Breast epithelium (tissue), 4 donors: ENCODE data around the gene EN1. TPM values are rescaled to one million over a fixed set of nuclear protein-coding genes. Genes with fewer than 3 reads are reported as not detected.

Source experiments
- DNase-seq, 2 donors: peaks; one replicate each; pipeline ENCODE4 v3.0.0-alpha.2; 2019; ENCODE audit warnings: low spot score in 2 of 2
- H3K27ac ChIP-seq, 2 donors: fragments of 200-600 bp; sonication (generic) in 1 of 2; one replicate each; pipeline ENCODE4 v1.5.1; 2016 to 2019; ENCODE audit warnings: mild to moderate bottlenecking in 1 of 2
- H3K27me3 ChIP-seq, 2 donors: fragments of 200-600 bp; sonication (generic) in 1 of 2; one replicate each; pipeline versions ENCODE4 v1.5.1 to v1.6.0; 2017 to 2019; ENCODE audit warnings: control low read depth in 1 of 2, mild to moderate bottlenecking in 1 of 2
- H3K36me3 ChIP-seq: fragments of 200-600 bp; one replicate; pipeline ENCODE4 v1.5.1; 2019
- H3K4me1 ChIP-seq, 2 donors: fragments of 200-600 bp; sonication (generic); one replicate each; pipeline ENCODE4 v1.5.1; 2016 to 2019; ENCODE audit warnings: control low read depth in 1 of 2
- H3K4me3 ChIP-seq, 3 donors: fragments of 200-600 bp; sonication (generic); 1 replicate in 2 of 3; 2 replicates in 1 of 3; pipeline ENCODE4 v1.5.1; 2016 to 2019; ENCODE audit warnings: mild to moderate bottlenecking in 3 of 3, moderate library complexity in 2 of 3
- H3K9me3 ChIP-seq, 2 donors: fragments of 200-600 bp; sonication (generic) in 1 of 2; one replicate each; pipeline ENCODE4 v1.5.1; 2016 to 2019; ENCODE audit warnings: control low read depth in 1 of 2
- POLR2A ChIP-seq: fragments of 450-650 bp; IDR thresholded peaks from one replicate; pipeline ENCODE4 v1.6.1; 2016; ENCODE audit warnings: antibody characterized with exemption, mild to moderate bottlenecking, moderate library complexity
- POLR2AphosphoS5 ChIP-seq, 3 donors: sonication (generic); formaldehyde crosslinking; IDR thresholded peaks; one replicate each; pipeline ENCODE4 v1.6.1; 2017; ENCODE audit warnings: antibody characterized with exemption in 3 of 3
- intact Hi-C: fragments of 100-400 bp; cut with DNase I; formaldehyde crosslinking; loops from one replicate; pipeline ENCODE4 v1.15.1; 2023; ENCODE audit warnings: low total_unique reads
- total RNA-seq, 3 donors: library from RNA; depleted of rRNA; stranded (reverse); fragments of >200 nt; gene quantifications; one replicate each; pipeline ENCODE4 v1.1.0, GENCODE V29; 2016
- TF ChIP-seq, protein P1 (sequence below), 3 donors: fragments of 450-650 bp; IDR thresholded peaks; one replicate each; pipeline ENCODE4 v1.5.1; 2016 to 2017; ENCODE audit warnings: antibody characterized with exemption in 3 of 3, mild to moderate bottlenecking in 3 of 3, moderate library complexity in 3 of 3

EN1 gene
- total RNA-seq, 3 donors from 2014 or later: 0.29 to 6.4 (median 1.6) TPM

DNA sequence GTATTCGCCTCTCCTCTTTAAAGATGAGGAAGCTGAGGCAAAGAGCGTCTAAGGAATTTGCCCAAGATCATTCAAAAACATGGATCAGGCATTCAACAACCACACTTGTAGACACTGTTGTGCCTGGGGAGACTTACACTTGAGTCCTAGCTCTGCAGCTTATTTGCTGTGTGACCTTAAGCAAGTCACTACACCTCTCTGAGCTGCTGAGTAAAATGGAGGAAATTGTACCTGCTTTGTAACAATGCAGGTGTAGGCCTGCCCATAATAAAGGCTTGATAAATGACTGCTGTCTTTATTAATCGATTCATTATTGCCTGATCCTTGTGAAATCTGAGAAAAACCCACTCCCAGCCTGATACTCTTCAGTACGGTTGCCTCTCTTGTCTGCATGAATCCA, 30.8 kb downstream of the EN1 start:
- H3K36me3 ChIP-seq: no peaks in the 10 kb centered on the region
- H3K4me3 ChIP-seq: no peak overlapping the region
- H3K9me3 ChIP-seq: no peaks in the 10 kb centered on the region
- H3K4me1 ChIP-seq: no peaks in the 10 kb centered on the region
- no peak overlapping the region for H3K27ac ChIP-seq
- peaks cover 0 to 12% of the 10 kb centered on the region in 2 donors for H3K27me3 ChIP-seq
- TF ChIP-seq, protein P1, sequence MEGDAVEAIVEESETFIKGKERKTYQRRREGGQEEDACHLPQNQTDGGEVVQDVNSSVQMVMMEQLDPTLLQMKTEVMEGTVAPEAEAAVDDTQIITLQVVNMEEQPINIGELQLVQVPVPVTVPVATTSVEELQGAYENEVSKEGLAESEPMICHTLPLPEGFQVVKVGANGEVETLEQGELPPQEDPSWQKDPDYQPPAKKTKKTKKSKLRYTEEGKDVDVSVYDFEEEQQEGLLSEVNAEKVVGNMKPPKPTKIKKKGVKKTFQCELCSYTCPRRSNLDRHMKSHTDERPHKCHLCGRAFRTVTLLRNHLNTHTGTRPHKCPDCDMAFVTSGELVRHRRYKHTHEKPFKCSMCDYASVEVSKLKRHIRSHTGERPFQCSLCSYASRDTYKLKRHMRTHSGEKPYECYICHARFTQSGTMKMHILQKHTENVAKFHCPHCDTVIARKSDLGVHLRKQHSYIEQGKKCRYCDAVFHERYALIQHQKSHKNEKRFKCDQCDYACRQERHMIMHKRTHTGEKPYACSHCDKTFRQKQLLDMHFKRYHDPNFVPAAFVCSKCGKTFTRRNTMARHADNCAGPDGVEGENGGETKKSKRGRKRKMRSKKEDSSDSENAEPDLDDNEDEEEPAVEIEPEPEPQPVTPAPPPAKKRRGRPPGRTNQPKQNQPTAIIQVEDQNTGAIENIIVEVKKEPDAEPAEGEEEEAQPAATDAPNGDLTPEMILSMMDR (IDR thresholded peaks at IDR 0.05): no peak
- no peak for TF ChIP-seq POLR2AphosphoS5 (IDR thresholded peaks at IDR 0.05)
- TF ChIP-seq POLR2A: no peak
- intact Hi-C loops: no loop called here
- DNase-seq: no peak

DNA sequence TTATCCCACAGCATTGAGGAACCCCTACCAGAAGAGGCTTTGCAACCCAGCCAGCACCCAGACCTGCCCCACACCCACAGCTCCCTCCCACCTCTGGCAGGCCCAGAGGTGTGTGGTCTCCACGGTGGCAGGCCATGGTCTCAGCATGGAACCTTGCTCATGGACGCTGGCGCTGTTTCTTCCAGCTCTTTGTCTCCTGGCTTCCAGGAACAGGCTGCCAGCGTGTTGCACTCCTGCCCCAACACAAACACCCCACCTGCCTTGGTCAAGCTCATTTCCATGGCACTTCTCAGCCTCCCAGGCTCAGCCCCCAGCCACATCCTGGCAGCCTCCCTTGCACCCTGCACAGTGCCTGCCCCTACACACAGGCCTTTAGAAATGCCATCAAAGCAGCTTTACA, 31.7 kb downstream of the EN1 start:
- H3K4me3 ChIP-seq: no peak overlapping the region
- no peaks in the 10 kb centered on the region for H3K36me3 ChIP-seq
- intact Hi-C loops: no loop called here
- no peak for DNase-seq
- H3K27me3 ChIP-seq: peaks cover 0 to 12% of the 10 kb centered on the region in 2 donors
- H3K9me3 ChIP-seq: no peaks in the 10 kb centered on the region
- H3K27ac ChIP-seq: no peak overlapping the region
- TF ChIP-seq, protein P1 (IDR thresholded peaks at IDR 0.05): no peak
- TF ChIP-seq POLR2A (no peak), POLR2AphosphoS5 (IDR thresholded peaks at IDR 0.05) (no peak)
- no peaks in the 10 kb centered on the region for H3K4me1 ChIP-seq

GRCh38 chr2:118815314-118815713, 32.1 kb downstream of the EN1 start:
- no peaks in the 10 kb centered on the region for H3K36me3 ChIP-seq
- no peaks in the 10 kb centered on the region for H3K4me1 ChIP-seq
- no peak for DNase-seq
- intact Hi-C loops: no loop called here
- H3K27me3 ChIP-seq: peaks cover 0 to 12% of the 10 kb centered on the region in 2 donors
- TF ChIP-seq, protein P1 (IDR thresholded peaks at IDR 0.05): no peak
- no peak for TF ChIP-seq POLR2AphosphoS5 (IDR thresholded peaks at IDR 0.05)
- no peak for TF ChIP-seq POLR2A
- no peak overlapping the region for H3K4me3 ChIP-seq
- no peaks in the 10 kb centered on the region for H3K9me3 ChIP-seq
- no peak overlapping the region for H3K27ac ChIP-seq

GRCh38 chr2:118814368-118814767, 33.1 kb downstream of the EN1 start:
- intact Hi-C loops: no loop called here
- Histone ChIP-seq H3K27me3 (peaks cover 0 to 12% of the 10 kb centered on the region in 2 donors), H3K9me3 (no peaks in the 10 kb centered on the region), H3K27ac (no peak overlapping the region), H3K4me3 (no peak overlapping the region), H3K4me1 (no peaks in the 10 kb centered on the region), H3K36me3 (no peaks in the 10 kb centered on the region)
- TF ChIP-seq, protein P1 (IDR thresholded peaks at IDR 0.05): no peak
- TF ChIP-seq POLR2AphosphoS5 (IDR thresholded peaks at IDR 0.05): no peak
- TF ChIP-seq POLR2A: no peak
- no peak for DNase-seq

GRCh38 chr2:118813601-118814339, 33.7 kb downstream of the EN1 start:
- no peaks in the 10 kb centered on the region for H3K4me1 ChIP-seq
- no peaks in the 10 kb centered on the region for H3K36me3 ChIP-seq
- H3K27me3 ChIP-seq: peaks cover 0 to 12% of the 10 kb centered on the region in 2 donors
- intact Hi-C loops: no loop called here
- H3K4me3 ChIP-seq: no peak overlapping the region
- H3K27ac ChIP-seq: no peak overlapping the region
- no peaks in the 10 kb centered on the region for H3K9me3 ChIP-seq
- DNase-seq: no peak
- TF ChIP-seq, protein P1 (IDR thresholded peaks at IDR 0.05): no peak
- TF ChIP-seq POLR2AphosphoS5 (IDR thresholded peaks at IDR 0.05): no peak
- no peak for TF ChIP-seq POLR2A
